Ramos (cell line): Measurements from ENCODE around the gene NUP214.
"Not testable (repeated sequence)": the region's sequence is repeated elsewhere in the genome, so short reads cannot be mapped to it uniquely, and the experiment has no call there.

Source experiments
- in situ Hi-C: fragments of 300-500 bp; cut with MboI; formaldehyde crosslinking; loops from one replicate; pipeline ENCODE4 v1.14.3; 2022; ENCODE audit warnings: low sequenced_read_pairs; ENCODE audit not compliant: unreplicated experiment

The NUP214 gene

DNA sequence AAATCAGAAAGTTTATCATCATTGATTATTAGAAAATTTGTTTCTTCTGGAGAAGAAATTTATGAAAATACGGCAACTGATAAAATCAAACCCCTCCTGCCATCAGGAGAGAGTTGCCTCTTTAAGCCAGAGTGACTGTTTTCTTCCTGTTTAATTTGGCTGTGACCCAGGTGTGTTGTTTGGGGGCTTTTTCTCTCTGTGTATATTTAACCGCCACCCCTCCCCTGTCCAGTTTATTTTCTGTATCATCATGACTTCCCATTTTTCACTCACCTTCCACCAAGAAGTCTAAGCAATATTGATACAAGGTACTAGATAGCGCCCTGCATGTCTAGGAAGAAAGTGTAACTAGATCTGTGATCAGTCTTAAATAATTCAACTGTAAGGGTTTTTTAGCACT lies 100.8 kb downstream of the NUP214 start:
- in situ Hi-C loops = no loop called here

DNA sequence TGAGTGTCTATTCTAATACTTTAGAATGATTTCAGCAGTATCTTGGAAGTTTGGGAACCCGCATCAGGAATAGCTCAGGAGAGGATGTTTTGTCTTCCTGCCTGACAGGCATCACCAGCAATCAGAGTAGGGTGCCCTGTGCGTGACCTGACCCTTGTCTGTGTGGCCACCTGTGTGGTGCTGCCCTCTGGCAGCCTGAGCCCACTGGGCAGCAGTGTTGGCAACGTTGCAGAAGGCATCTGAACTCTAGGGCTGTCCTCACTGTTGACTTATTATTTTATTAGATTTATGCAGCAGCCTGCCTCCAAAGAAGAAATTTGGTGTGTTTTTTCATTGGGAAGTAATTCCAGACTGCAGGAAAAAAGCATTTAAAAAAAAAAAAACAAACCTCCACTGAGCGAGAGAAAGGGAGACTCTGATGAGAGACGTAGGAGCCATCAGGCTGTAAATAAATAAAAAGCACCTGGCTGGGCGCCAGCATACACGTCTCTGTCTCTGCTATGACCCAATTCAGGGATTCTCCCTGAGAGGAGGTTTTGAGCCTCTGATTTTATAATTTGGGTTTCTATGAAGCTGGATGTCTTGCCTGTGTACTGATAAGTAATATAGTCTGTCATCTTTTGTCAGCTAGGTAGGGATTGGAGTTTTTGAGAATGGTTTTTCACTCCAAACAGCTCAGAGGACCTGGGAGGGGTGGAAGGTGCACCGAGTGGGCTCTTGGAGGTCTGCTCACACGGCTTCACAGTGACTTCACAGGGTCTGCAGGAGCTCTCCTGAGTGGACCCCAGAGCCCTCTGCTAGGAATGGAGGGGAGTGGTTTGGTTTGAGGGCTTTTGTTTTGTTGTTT lies 101.9 kb downstream of the NUP214 start:
- in situ Hi-C loops = no loop called here

DNA sequence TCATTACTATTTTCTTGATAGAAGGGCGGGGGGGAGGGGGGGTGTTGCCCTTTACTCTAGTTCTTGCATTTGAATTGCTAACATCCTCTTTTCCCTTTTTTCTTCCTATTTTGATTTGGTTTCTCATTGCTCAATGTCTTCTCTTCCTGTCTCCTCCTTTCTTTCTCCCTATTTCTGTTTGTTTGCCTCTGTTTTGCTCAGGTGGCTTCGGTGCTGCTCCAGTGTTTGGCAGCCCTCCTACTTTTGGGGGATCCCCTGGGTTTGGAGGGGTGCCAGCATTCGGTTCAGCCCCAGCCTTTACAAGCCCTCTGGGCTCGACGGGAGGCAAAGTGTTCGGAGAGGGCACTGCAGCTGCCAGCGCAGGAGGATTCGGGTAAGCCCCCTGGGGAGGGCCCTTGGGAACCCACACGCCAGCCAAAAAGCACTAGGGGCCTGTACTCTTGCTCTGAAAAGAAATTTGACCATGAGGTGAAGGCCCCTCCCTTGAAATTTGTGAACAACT lies 102.6 kb downstream of the NUP214 start:
- in situ Hi-C loops = no loop called here

DNA sequence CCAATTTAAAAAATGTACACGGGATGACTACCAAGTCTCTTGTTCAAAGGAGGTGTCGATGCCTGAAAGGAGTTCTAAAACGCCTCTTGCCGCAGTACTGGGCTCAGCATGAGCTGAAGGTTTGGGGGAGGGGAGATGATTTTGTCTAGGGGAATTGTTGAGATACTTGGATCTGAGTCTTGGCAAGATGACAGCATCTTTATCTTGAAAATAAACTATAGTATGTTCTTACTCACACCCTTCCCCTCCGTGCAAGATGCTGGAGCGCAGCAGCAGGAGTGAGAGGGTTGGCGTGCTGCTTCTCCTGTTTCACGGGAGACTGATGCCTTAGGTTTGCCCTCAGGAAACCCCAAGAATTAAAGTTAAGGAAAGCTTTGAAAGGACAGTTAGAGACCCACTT lies 103.6 kb downstream of the NUP214 start:
- in situ Hi-C loops = no loop called here

DNA sequence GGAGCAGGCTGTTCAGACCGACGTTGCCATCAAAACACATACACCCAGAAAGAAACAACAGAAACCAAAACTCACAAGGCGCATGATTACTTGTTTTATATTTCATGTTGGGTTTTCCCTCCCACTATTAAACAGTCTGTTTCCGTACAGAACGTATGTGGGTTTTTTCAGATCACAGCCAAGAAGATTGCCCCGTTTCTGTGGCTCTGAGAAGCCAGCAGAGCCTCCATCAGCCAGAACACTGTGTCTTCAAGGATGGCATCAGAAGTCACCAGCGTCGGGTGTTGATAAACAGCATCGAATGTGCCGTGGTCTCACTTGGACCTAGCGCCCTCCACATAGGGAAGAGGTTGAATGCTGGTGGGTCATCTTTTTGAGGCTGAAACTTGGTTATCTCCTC lies 108.2 kb downstream of the NUP214 start:
- in situ Hi-C loops = no loop called here

DNA sequence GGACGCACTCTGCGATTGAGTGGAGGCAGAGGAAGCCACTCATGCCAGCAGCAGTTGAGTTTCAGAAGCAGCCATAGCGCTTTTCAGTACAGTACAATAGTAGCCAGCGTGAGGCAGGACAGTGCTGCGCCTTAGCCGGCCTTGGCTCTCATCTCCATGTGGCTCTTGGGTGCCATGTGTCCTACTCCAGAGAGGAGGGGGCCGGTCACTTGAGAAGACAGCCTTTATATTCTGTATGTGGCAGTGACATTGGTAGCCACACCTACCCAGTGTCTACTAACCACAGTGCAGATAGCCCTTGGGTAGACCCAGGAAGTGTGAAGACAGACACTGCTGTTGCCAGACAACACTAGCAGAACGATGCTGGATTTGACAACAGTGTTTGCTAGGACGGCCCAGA lies 108.6 kb downstream of the NUP214 start:
- in situ Hi-C loops = no loop called here

DNA sequence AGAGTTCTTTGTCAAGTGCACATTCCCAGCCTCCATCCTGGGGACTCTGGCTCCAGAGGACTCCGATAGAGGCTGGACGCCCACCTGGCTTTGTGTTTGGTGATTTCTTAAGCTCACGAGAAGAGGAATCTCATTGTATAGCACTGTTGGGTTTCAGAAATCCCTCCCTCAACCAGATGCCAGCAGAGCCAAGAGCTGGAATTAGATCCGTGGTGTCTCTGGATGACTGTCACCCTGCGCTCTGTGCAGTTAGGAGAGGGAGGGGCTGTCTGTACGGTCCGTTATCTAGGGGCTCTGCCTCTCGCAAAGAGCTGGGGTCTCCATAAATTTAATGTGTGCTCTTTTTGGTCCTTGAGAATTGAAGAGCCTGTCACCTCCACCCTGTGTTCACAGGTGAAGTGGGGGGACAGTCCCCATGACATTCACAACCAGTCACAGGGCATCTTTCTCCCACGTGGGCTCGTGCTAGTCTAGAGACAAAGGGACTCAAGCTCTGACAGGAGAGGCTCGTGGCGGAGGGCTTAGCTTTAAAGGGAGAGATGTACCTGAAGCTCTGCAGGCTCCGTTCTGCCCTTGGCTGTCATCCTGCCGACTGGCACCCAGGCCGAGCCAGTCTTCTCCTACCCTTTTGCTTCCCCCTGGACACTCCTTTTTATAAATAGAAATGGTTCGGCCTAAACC lies 109.6 kb downstream of the NUP214 start:
- in situ Hi-C loops = no loop called here

DNA sequence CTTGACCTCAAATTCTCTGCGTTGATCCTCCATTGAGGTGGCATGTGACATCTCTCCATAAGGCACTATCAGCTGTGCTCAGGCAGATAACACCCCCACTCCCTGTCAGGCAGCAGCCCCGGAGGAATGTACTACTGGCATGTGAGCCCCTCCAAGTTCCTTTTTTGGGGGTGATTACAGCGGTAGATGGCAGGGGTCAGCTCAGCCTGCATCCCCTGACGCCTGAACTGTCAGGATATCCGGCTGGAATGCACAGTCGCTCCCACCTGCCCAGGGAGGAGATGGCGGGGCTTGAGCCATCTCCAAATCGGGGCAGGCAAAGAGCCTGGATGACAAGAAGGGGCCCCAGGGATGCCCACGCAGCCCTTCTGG lies 110.1 kb downstream of the NUP214 start:
- in situ Hi-C loops = no loop called here

DNA sequence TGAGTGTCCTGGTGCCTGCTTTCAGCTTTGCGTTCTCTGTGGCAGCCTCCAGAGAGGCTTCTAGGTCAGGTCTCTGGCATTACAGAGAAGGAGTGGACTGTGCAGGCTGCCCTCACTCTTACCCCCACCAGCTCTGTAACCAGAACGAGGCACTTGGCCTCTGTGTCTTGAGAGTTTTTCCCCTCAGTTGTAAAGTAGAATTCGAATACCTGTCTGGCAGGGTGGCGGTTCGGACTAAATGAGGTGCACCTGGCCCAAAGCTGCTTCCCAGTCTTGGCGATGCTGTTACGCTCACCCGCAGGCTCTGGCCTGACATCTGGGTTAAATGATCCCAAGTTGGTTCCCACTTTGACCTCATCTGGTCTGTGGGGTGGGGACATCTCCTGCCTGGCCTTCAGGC lies 110.8 kb downstream of the NUP214 start:
- in situ Hi-C loops = no loop called here

DNA sequence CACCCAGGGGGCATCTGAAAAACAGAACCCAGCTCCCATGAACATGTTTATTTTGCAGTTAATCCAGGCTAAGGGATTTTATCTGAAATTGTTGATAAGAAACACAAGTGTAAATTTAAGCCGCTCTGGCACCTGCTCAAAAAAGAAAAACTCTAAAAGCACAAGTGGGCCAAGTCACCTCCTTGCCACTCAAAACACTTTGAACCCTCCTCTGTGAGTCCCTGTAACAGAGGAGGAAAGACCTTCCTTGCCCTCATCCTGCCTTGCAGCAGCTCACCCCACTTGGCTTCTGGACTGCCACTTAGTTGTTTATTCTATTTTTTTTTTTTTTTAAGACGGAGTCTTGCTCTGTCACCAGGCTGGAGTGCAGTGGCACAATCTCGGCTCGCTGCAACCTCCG lies 111.4 kb downstream of the NUP214 start:
- in situ Hi-C loops = no loop called here

DNA sequence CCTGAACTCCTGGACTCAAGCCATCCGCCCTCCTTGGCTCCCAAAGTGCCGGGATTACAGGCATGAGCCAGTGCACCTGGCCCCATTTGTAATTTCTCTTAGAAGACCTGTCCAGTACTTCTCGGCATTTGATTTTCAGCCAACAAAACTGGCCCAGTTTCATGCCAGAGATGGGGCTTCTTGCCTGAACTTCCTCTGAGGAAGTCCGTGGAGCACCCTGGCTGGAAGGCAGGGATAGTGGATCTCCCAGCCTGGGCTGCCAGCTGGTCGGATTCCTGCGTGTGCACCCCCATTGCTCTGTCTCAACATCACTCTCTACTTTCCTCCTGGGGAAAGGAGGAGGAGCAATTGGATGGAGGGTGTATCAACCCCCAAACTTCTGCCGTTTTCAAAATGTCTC lies 111.9 kb downstream of the NUP214 start:
- in situ Hi-C loops = no loop called here

DNA sequence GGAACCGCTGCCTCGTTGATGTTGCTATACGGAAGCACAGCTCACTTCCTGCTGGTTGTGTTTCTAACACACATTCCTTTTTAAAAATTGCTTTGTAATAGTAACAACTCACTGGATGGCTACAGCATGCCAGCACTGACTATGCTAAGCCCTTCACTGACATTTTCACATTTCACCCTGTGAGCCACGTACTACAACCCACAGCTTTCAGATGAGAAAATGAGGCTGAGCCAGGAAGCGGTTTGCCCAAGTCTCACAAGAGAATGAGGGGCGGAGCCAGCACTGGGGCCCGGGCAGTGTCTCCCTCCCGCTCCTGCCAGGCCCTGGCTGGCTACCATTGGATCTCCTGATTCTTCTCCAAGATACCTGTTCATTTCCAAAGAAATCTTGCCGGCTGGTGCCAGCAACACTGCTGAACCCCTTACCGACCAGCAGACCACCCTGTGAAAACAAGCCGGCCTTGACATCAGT lies 112.6 kb downstream of the NUP214 start:
- in situ Hi-C loops = no loop called here

DNA sequence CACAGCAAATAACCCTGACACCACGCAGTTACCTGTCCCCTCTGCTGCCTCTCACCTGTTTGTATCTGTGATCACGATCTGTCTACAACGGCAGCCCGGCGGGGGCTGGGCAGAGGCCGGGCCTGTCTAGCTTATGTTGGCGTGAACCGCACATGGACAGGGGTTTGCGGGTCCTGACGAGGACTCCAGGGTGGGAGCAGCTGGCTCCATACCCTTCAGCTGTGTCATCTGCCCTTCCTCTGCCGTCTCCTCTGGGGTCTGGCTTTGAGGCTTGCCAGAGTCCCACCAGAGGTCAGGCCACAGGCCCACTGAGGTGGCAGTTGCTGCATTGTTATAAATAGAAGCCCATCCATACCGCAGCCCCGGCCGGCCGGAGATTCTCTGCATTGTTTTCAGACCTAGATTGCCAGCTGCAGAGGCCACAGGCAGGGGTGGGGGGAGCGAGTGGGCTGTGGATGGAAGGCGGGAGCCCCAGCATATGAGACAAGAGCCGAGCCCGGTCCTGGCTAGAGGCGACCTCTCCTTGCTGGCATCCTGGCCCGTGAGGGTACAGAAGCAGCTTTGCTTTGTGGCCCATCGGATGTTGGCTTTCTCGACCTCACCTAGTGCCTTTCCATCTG lies 113.1 kb downstream of the NUP214 start:
- in situ Hi-C loops = no loop called here

DNA sequence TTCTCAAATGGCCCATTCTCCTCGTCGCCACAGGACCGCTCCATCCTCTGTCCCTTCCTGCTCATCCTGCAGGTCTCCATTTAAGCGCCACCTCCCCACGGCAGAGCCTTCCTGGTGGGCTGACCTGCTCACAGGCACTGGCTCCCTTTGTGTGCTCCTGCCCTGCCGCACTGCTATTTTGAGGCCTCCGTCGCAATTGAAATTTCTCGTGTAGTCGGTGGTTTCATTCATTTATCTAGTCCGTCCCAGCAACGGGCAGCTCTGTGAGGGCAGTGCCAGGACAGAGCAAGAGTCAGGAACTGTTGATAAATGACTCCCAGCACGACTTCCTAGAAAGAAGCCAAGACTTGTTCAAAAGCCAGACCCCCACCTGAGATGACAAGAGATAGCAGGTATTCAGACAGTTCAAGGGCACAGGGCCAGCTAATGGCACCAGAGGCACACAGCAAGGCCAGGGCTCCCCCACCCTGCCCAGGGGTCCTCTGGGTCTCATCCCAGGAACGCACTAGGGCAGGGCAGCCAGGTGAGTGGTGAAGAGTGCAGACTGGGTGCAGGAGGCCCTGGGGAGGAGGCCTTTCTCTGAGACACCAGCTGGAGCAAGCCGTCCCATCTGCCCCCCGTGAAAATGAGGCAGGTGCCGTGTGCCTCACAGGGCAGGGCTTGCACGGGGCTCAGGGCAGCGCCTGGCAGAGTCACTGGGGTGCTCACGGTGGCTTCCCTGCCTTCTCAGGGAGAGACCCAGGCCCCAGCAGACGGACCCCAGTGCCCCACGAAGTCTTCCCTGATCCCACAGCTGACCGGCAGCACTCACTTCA lies 114.0 kb downstream of the NUP214 start:
- in situ Hi-C loops = no loop called here

DNA sequence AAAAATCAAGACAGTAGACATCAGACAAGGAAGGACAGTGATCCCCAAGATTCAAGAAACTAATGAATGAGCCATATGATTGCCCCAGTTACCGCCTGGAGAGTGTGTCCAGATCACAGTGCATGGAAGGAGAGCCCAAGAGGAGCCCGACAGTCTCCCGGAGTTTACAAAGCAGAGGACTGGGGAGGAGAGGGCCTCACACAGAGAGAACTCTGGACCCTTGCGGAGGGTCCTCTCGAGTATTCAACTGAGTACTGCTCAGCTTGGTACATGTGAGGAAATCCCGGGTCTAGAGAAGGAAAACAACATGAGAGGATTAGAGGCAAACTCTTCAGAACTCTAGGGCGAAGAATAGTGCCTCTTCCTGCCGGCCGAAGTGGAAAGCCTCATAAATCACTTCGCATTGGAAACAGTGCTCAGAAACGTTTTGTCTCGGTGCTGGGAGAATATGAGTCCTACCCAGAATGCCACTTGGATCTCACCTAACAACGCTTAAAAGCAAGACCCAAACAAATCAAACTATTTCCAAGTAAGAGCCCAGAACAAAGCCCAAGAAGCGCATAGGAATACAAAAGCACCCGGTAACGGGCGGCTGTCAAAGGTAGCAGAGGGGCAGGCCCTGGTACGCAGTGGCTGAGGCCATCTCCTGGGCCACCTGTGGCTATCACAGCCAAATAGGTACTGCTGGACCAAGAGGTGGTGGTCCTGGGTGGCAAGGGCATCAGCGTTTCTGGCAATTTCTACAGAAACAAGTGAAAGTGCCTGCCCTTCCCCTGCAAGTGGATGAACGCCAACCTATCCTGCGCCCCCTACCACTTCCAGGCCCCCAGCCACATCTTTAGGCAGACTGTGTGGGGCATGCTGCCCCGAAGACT lies 114.9 kb downstream of the NUP214 start:
- in situ Hi-C loops = no loop called here

DNA sequence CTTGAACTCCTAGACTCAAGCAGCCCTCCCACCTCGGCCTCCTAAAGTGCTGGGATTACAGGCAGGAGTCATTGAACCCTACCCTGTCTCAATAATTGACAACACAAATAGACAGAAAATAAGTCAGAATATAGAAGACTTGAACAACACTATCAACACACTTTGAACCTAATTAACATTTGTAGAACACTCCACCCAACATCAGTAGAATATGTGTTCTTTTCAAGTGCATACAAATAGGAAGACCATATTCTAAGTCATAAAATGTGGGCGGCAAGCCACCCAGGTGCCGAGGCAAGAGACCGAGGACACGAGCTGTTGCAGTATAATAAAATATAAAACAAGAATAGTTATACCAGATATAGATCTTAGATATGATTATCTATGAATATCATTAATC lies 118.9 kb downstream of the NUP214 start:
- in situ Hi-C loops = not testable (repeated sequence)

DNA sequence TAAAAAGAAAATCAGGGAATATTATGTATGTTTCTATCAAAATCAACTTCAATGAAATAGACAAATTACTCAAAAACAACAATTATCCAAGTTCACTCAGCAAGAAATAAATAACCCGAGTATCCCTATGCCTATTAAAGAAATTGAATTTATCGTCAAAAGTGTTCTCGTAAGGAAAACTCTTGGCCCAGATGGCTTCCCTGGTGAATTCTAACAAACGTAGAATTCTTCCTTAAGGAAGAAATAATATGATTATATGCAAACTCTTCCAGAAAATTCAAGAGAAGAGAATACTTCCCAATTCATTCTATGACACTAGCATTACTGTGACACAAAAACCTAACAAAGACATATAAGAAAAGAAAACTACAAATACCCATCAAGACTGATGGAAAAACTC lies 121.2 kb downstream of the NUP214 start:
- in situ Hi-C loops = no loop called here

DNA sequence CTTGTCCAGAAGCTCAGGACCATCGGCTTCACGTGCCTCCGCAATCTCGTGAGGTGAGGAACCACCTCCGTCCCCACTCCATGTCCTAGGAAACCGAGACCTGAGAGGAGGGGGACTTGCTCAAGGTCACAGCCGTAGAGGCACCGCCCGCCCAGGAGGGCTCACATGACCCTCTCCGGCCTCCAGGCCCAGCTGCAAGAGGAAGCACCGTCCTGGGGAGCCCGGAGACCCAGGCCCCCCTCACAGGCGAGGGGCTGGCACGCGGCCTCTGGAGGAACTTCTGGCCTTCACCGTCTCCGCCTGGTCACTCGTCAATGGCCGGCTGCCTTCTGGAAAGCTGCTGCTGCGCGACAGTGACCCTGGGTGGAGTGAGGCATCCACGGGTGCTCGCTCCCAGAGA lies 126.7 kb downstream of the NUP214 start:
- in situ Hi-C loops = loop anchor here (25.0 kb wide), 1 partner anchor 1135 kb away; no protein-coding TSS in a partner anchor

DNA sequence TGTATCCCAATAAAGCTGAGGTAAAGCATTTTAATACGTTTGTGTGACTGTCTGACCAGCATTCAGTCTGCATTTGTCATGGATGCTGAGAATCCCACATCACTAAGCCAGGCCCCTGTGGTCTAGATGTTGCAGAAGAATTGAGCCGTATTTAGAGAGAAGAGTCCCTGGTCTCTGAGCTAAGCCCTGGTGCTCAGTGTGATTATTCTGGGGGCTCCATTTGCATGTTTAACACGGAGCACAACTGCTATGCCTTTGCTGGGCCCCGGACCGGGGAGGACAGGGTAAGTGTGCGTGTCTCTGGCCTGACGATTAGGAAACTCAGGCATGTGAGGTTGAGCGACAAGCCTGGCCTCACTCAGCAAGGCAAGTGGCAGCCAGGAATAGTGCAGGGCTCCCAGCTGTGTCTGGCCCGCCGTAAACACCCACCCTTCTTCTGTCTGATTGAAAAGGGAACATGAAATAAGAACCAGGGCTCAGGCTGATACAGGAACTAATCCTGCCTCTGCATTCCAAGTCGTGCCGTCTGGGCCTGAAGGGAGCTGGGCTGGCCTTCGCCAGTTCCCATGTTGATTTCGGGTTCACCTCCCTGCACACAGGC lies 128.6 kb downstream of the NUP214 start:
- in situ Hi-C loops = loop anchor here (25.0 kb wide), 1 partner anchor 1133 kb away; no protein-coding TSS in a partner anchor
